SK-N-MC (cell line): ENCODE data around the gene USP17L10.
"Not testable (repeated sequence)": the region's sequence is repeated elsewhere in the genome, so short reads cannot be mapped to it uniquely, and the experiment has no call there.

ENCODE experiments used
- EZH2 ChIP-seq: fragments of 200-600 bp; sonication (generic); IDR thresholded peaks from one replicate; pipeline ENCODE4 v1.6.1; 2017; ENCODE audit warnings: antibody characterized with exemption
- FOXP2 ChIP-seq: optimal IDR thresholded peaks from 2 replicates; pipeline ENCODE3; 2011; ENCODE audit warnings: mild to moderate bottlenecking, moderate library complexity; ENCODE audit not compliant: insufficient read depth; ENCODE audit errors: extremely low read length, control extremely low read depth
- POLR2AphosphoS5 ChIP-seq: IDR thresholded peaks from 2 replicates; pipeline ENCODE4 v1.6.1; 2012; ENCODE audit warnings: mild to moderate bottlenecking, low read depth, low read length, borderline replicate concordance

- TF ChIP-seq EZH2, POLR2AphosphoS5, FOXP2: not testable (repeated sequence)
Observed at GRCh38 chr4:9253078-9253477, 42.6 kb downstream of the USP17L10 start, which contains the start of gene USP17L19.
